ENCODE measurements around the gene IRGC. TPM values are rescaled to one million over a fixed set of nuclear protein-coding genes. Genes with fewer than 3 reads are reported as not detected.
"Not testable (repeated sequence)": the region's sequence is repeated elsewhere in the genome, so short reads cannot be mapped to it uniquely, and the experiment has no call there.

IRGC gene
- polyA plus RNA-seq, 2 of the 4 experiments (the other 2 are of a cell fraction), result not detected

GRCh38 chr19:43675906-43676305 lies 40.0 kb upstream of the IRGC start (continued):
- TF ChIP-seq ZC3H11A (IDR thresholded peaks at IDR 0.05), result no peak

- TF ChIP-seq EHMT2 (IDR thresholded peaks at IDR 0.05; ENCODE audit: low read depth), result no peak
- no peak for TF ChIP-seq GATA3 (IDR thresholded peaks at IDR 0.05; ENCODE audit: borderline replicate concordance)
- TF ChIP-seq ZNF302 (CRISPR knock-in tag; IDR thresholded peaks at IDR 0.05), result no peak
- TF ChIP-seq MYC (IDR thresholded peaks at IDR 0.05; ENCODE audit: borderline replicate concordance, low read length), result no peak
- TF ChIP-seq BCL3 (IDR thresholded peaks at IDR 0.05), result no peak
- no peak for TF ChIP-seq TP53 (CRISPR knock-in tag; IDR thresholded peaks at IDR 0.05)
- no peak for TF ChIP-seq KDM1A (IDR thresholded peaks at IDR 0.05; ENCODE audit: low read depth)
- DNase-seq (ENCODE audit: low read depth in 1 of 2, low spot score in 1 of 2) (no peak), FAIRE-seq (no peak), ATAC-seq (no peak)
- no peak overlapping the region for H3K4me2 ChIP-seq
- H3K4me1 ChIP-seq, result peaks cover 19% of the 10 kb centered on the region
- CTCF ChIA-PET, result interaction anchor here (0.7 to 2.1 kb wide), 7 partner anchors 8 to 106 kb away, joined by 3 to 7 read pairs (median 5); partner anchors contain the start of gene PLAUR
- 93% methylated on average over 11 of the region's 11 CpGs for WGBS (ENCODE audit: missing lambda C conversion rate)
- H3K9me3 ChIP-seq, result no peaks in the 10 kb centered on the region
- POLR2A ChIA-PET, result interaction anchor here (1.8 kb wide), 1 partner anchor 10 kb away, joined by 5 read pairs; no protein-coding TSS in a partner anchor
- H3K4me3 ChIP-seq, result no peak overlapping the region
- no peak overlapping the region for H3K27ac ChIP-seq
These were observed 37.2 kb upstream of the IRGC start for GRCh38 chr19:43678512-43679261.

GRCh38 chr19:43681821-43682220 lies 34.1 kb upstream of the IRGC start:
- ATAC-seq, result no peak
- no peaks in the 10 kb centered on the region for H3K9me3 ChIP-seq
- no peak for DNase-seq (ENCODE audit: low read depth in 1 of 2, low spot score in 1 of 2)
- POLR2A ChIA-PET, result interaction anchor here (0.6 kb wide), 1 partner anchor 11 kb away, joined by 3 read pairs; no protein-coding TSS in a partner anchor
- CTCF ChIA-PET, result no interaction called here
- H3K27ac ChIP-seq, result no peak overlapping the region
- 79% methylated on average over 5 of the region's 5 CpGs for WGBS (ENCODE audit: missing lambda C conversion rate)
- H3K4me2 ChIP-seq, result no peak overlapping the region
- no peak overlapping the region for H3K4me3 ChIP-seq
- TF ChIP-seq FOXS1 (CRISPR knock-in tag; IDR thresholded peaks at IDR 0.05), result no peak
- TF ChIP-seq FOSB (CRISPR knock-in tag; IDR thresholded peaks at IDR 0.05), result no peak
- TF ChIP-seq RAD21 (conservative IDR thresholded peaks at IDR 0.05 in 1 of 2, IDR thresholded peaks at IDR 0.05 in 1 of 2), result no peak
- no peak for TF ChIP-seq CBX2 (IDR thresholded peaks at IDR 0.05; ENCODE audit: borderline replicate concordance, low read depth)
- TF ChIP-seq RARB (CRISPR knock-in tag; IDR thresholded peaks at IDR 0.05), result no peak
- no peak for TF ChIP-seq MAZ (IDR thresholded peaks at IDR 0.05; ENCODE audit: borderline replicate concordance, low read depth, low read length)
- TF ChIP-seq JUNB (IDR thresholded peaks at IDR 0.05), result no peak
- no peak for FAIRE-seq
- peaks cover 2% of the 10 kb centered on the region; the same call in 2 of the 3 replicates for H3K4me1 ChIP-seq

- POLR2A ChIA-PET, result interaction anchor here (0.6 kb wide), 1 partner anchor 11 kb away, joined by 3 read pairs; no protein-coding TSS in a partner anchor
- H3K4me1 ChIP-seq; ATAC-seq; H3K27ac ChIP-seq; DNase-seq (ENCODE audit: low read depth in 1 of 2, low spot score in 1 of 2); H3K9me3 ChIP-seq; FAIRE-seq; H3K4me2 ChIP-seq; H3K4me3 ChIP-seq: not testable (repeated sequence)
- WGBS (ENCODE audit: missing lambda C conversion rate), result 85% methylated on average over 5 of the region's 5 CpGs
- CTCF ChIA-PET, result interaction anchor here (0.6 to 1.1 kb wide), 3 partner anchors 8 to 679 kb away, joined by 3 to 5 read pairs (median 3); no protein-coding TSS in a partner anchor
These were observed 33.6 kb upstream of the IRGC start for GRCh38 chr19:43682269-43682668.
